Measurements from ENCODE around the gene DNAJB6.

GRCh38 chr7:157357129-157358040 lies 20.6 kb downstream of the DNAJB6 start:
- no peak for TF ChIP-seq CTCF (IDR thresholded peaks at IDR 0.05)
- no peak for TF ChIP-seq POLR2AphosphoS5 (IDR thresholded peaks at IDR 0.05; ENCODE audit: insufficient read depth in 1 of 2, low read depth in 1 of 2)
- no peak for TF ChIP-seq POLR2A (IDR thresholded peaks at IDR 0.05)

Data from vagina (tissue), 2 donors.